HG02642 (cell line): ENCODE results near the gene RRAGB.
"Not testable (repeated sequence)": the region's sequence is repeated elsewhere in the genome, so short reads cannot be mapped to it uniquely, and the experiment has no call there.

Experiments
- ATAC-seq: cut with Tn5 transposase; IDR thresholded peaks from one replicate; pipeline ENCODE4 v1.9.1; 2021; ENCODE audit warnings: mild to moderate bottlenecking; ENCODE audit not compliant: unreplicated experiment, poor library complexity

RRAGB gene

GRCh38 chrX:55759478-55759877 is 41.9 kb downstream of the RRAGB start:
- no peak for ATAC-seq

GRCh38 chrX:55767100-55767499 is 49.6 kb downstream of the RRAGB start:
- no peak for ATAC-seq

- ATAC-seq, result not testable (repeated sequence)
Measured at GRCh38 chrX:55774419-55774818, 56.9 kb downstream of the RRAGB start.

- no peak for ATAC-seq
Measured at GRCh38 chrX:55777596-55777995, 60.0 kb downstream of the RRAGB start.

GRCh38 chrX:55778322-55778721 is 60.8 kb downstream of the RRAGB start:
- no peak for ATAC-seq

GRCh38 chrX:55783723-55784122 is 66.2 kb downstream of the RRAGB start:
- no peak for ATAC-seq

GRCh38 chrX:55787063-55787462 is 69.5 kb downstream of the RRAGB start:
- no peak for ATAC-seq

- no peak for ATAC-seq
Measured at GRCh38 chrX:55787727-55788126, 70.2 kb downstream of the RRAGB start.

GRCh38 chrX:55794405-55794804 is 76.9 kb downstream of the RRAGB start:
- ATAC-seq, result peak; percentile 95

- no peak for ATAC-seq
Measured at GRCh38 chrX:55796496-55796895, 78.9 kb downstream of the RRAGB start.

- ATAC-seq, result no peak
Measured at GRCh38 chrX:55801811-55802210, 84.3 kb downstream of the RRAGB start.
